Endothelial cell of umbilical vein (primary cell): ENCODE results near the gene PDSS2. TPM values are rescaled to one million over a fixed set of nuclear protein-coding genes. Genes with fewer than 3 reads are reported as not detected.

ENCODE experiments used
- BruUV-seq: library from RNA; stranded (reverse); fragments of 400-500 nt; replicated peaks from 2 replicates; lab custom pipeline; 2021; lab: Mats Ljungman, UMichigan
- CTCF ChIA-PET: fragments of 300-600, 350-600 bp; sonication (Branson Sonifier 250); formaldehyde crosslinking; loops from one replicate; lab custom pipeline; 2021; ENCODE audit warnings: antibody characterized with exemption, inconsistent platforms; lab: Charles Lee
- POLR2A ChIA-PET: fragments of 300-600, 350-600 bp; sonication (Branson Sonifier 250); formaldehyde crosslinking; loops from one replicate; lab custom pipeline; 2021; ENCODE audit warnings: antibody characterized with exemption, inconsistent platforms; lab: Charles Lee
- DNase-seq: peaks from one replicate; pipeline ENCODE4 v3.0.0-alpha.2; 2011; ENCODE audit warnings: low read depth, low spot score
- FAIRE-seq: peaks from 2 replicates; lab custom pipeline; 2011; peaks lifted over from hg19 to GRCh38; lab: Jason Lieb, UNC
- H2AFZ ChIP-seq: 2 replicates; pipeline ENCODE4 v1.6.0; 2012; ENCODE audit warnings: low read depth, low read length, control low read depth, inconsistent platforms
- H3K27ac ChIP-seq: 2 replicates; pipeline ENCODE4 v1.5.1; 2011; ENCODE audit warnings: low read depth, mild to moderate bottlenecking, control low read depth, low read length, moderate library complexity; ENCODE audit not compliant: insufficient read depth
- H3K27me3 ChIP-seq, 2 experiments: 2 replicates each; pipeline versions ENCODE4 v1.6.0 to v1.6.1; 2011; ENCODE audit warnings: low read length in 2 of 2, mixed read lengths in 1 of 2; ENCODE audit not compliant: control insufficient read depth in 2 of 2, insufficient read depth in 2 of 2
- H3K36me3 ChIP-seq, 2 experiments: 2 replicates in 1 of 2; 3 replicates in 1 of 2; pipeline ENCODE4 v1.5.1; 2011; ENCODE audit warnings: low read length in 2 of 2, mild to moderate bottlenecking in 1 of 2, moderate library complexity in 1 of 2; ENCODE audit not compliant: control insufficient read depth in 2 of 2, insufficient read depth in 2 of 2; ENCODE audit errors: extremely low read depth in 1 of 2
- H3K4me1 ChIP-seq: 3 replicates; pipeline ENCODE4 v1.5.1; 2011; ENCODE audit warnings: mild to moderate bottlenecking, low read length; ENCODE audit not compliant: control insufficient read depth, insufficient read depth; ENCODE audit errors: extremely low read depth
- H3K4me2 ChIP-seq: 2 replicates; pipeline ENCODE4 v1.6.1; 2011; ENCODE audit warnings: low read length, control low read depth, mixed read lengths; ENCODE audit not compliant: insufficient read depth
- H3K4me3 ChIP-seq, 3 experiments: fragments of 200-600 bp in 1 of 3; sonication (generic), shearing (Covaris generic) in 1 of 3; replicated peaks in 1 of 3; 2 replicates each; pipeline ENCODE4 v1.5.1; 2011 to 2016; ENCODE audit warnings: control low read depth in 3 of 3, low read length in 3 of 3, mild to moderate bottlenecking in 2 of 3, inconsistent platforms in 1 of 3, low read depth in 1 of 3, moderate library complexity in 1 of 3; ENCODE audit not compliant: insufficient read depth in 1 of 3
- H3K79me2 ChIP-seq: 2 replicates; pipeline ENCODE4 v1.6.0; 2012; ENCODE audit warnings: low read length, inconsistent platforms; ENCODE audit not compliant: control insufficient read depth, insufficient read depth
- H3K9ac ChIP-seq: replicated peaks from 2 replicates; pipeline ENCODE3; 2011; ENCODE audit warnings: low read length, control low read depth; ENCODE audit not compliant: insufficient read depth; ENCODE audit errors: extremely low read depth
- H3K9me1 ChIP-seq: replicated peaks from 3 replicates; pipeline ENCODE4 v1.6.0; 2011; ENCODE audit warnings: mild to moderate bottlenecking, low read length; ENCODE audit not compliant: control insufficient read depth, insufficient read depth; ENCODE audit errors: extremely low read depth
- H3K9me3 ChIP-seq: replicated peaks from 2 replicates; pipeline ENCODE4 v1.5.1; 2012; ENCODE audit warnings: low read length, inconsistent platforms; ENCODE audit not compliant: control insufficient read depth, insufficient read depth
- H4K20me1 ChIP-seq: replicated peaks from 2 replicates; pipeline ENCODE3; 2011; ENCODE audit warnings: mild to moderate bottlenecking, low read length; ENCODE audit not compliant: control insufficient read depth, insufficient read depth; ENCODE audit errors: extremely low read depth
- CTCF ChIP-seq, 2 donors: IDR thresholded peaks; 1 replicate in 1 of 2; 2 replicates in 1 of 2; pipeline ENCODE4 v1.5.1; 2011; ENCODE audit warnings: low read length in 2 of 2, mild to moderate bottlenecking in 2 of 2, moderate library complexity in 2 of 2, control low read depth in 1 of 2, inconsistent platforms in 1 of 2, low read depth in 1 of 2; ENCODE audit not compliant: insufficient read depth in 1 of 2; ENCODE audit errors: extremely low read depth in 1 of 2
- EZH2 ChIP-seq: IDR thresholded peaks from 2 replicates; pipeline ENCODE4 v1.6.1; 2012; ENCODE audit warnings: borderline replicate concordance, low read depth, mild to moderate bottlenecking, moderate library complexity, low read length, inconsistent platforms; ENCODE audit not compliant: severe bottlenecking
- FOS ChIP-seq: IDR thresholded peaks from 2 replicates; pipeline ENCODE4 v1.6.1; 2011; ENCODE audit warnings: mild to moderate bottlenecking, low read length, moderate library complexity, borderline replicate concordance; ENCODE audit not compliant: insufficient read depth
- GATA2 ChIP-seq: IDR thresholded peaks from 2 replicates; pipeline ENCODE4 v1.7.0; 2011; ENCODE audit warnings: low read depth, mild to moderate bottlenecking, moderate library complexity, mixed read lengths, low read length; ENCODE audit not compliant: insufficient read length, insufficient read depth
- JUN ChIP-seq: IDR thresholded peaks from 2 replicates; pipeline ENCODE4 v1.6.1; 2011; ENCODE audit warnings: borderline replicate concordance, low read depth; ENCODE audit not compliant: insufficient read length, insufficient read depth
- MAX ChIP-seq: IDR thresholded peaks from 2 replicates; pipeline ENCODE4 v1.6.1; 2011; ENCODE audit not compliant: insufficient read depth, insufficient read length
- MYC ChIP-seq: IDR thresholded peaks from one replicate; pipeline ENCODE4 v1.6.1; 2011; ENCODE audit warnings: mild to moderate bottlenecking, low read depth, low read length
- POLR2A ChIP-seq: IDR thresholded peaks from 2 replicates; pipeline ENCODE4 v1.6.1; 2012; ENCODE audit warnings: low read depth, mild to moderate bottlenecking, control low read depth, low read length
- POLR2AphosphoS5 ChIP-seq: IDR thresholded peaks from 2 replicates; pipeline ENCODE4 v1.6.1; 2012; ENCODE audit warnings: low read depth, mild to moderate bottlenecking, control low read depth, low read length, moderate library complexity; ENCODE audit not compliant: insufficient read depth
- dilution Hi-C: fragments of 300-500 bp; cut with MboI; formaldehyde crosslinking; loops from one replicate; pipeline ENCODE4 v1.15.0; 2019; ENCODE audit warnings: low sequenced_read_pairs; ENCODE audit not compliant: extremely low pct_ligation_motif_present
- intact Hi-C: fragments of 100-400 bp; cut with micrococcal nuclease; formaldehyde crosslinking; loops from one replicate; pipeline ENCODE4 v1.10.0; 2022
- polyA plus RNA-seq, 4 experiments: library from polyadenylated mRNA; depleted of rRNA in 3 of 4; stranded (reverse) in 3 of 4; unstranded in 1 of 4; fragments of >200 nt; gene quantifications; 2 replicates each; pipeline versions ENCODE4 v1.2.1 to v1.2.3, GENCODE V29; 2011 to 2012; ENCODE audit warnings: missing spikeins in 1 of 4
- total RNA-seq: library from RNA; stranded (reverse); gene quantifications from 2 replicates; pipeline ENCODE4 v1.2.3, GENCODE V29; 2021

Gene PDSS2
- total and polyA plus RNA-seq, 2 donors (not counting 3 experiments of a cell fraction or from before 2014, with no cell fraction given) = 7.6 to 9.3 TPM

GRCh38 chr6:107392069-107392468 is 67.3 kb downstream of the PDSS2 start:
- H4K20me1 ChIP-seq = no peaks in the 10 kb centered on the region
- no peaks in the 10 kb centered on the region for H3K4me1 ChIP-seq
- H3K27me3 ChIP-seq = no peaks in the 10 kb centered on the region
- ChIA-PET CTCF (no interaction called here), POLR2A (no interaction called here)
- DNase-seq (no peak), FAIRE-seq (no peak)
- H3K36me3 ChIP-seq = no peaks in the 10 kb centered on the region
- H3K4me2 ChIP-seq = no peak overlapping the region
- H3K4me3 ChIP-seq = no peak overlapping the region
- H3K9me3 ChIP-seq = no peaks in the 10 kb centered on the region
- no peak overlapping the region for H2AFZ ChIP-seq
- H3K9ac ChIP-seq = no peak overlapping the region
- BruUV-seq = no TSS peak
- intact Hi-C loops (no loop called here), dilution Hi-C loops (no loop called here)
- no peak overlapping the region for H3K27ac ChIP-seq
- TF ChIP-seq POLR2AphosphoS5 (no peak), EZH2 (no peak), POLR2A (no peak), MYC (no peak), FOS (no peak), GATA2 (no peak), MAX (no peak), CTCF (IDR thresholded peaks at IDR 0.05; ENCODE audit: extremely low read depth in 1 of 2, insufficient read depth in 1 of 2, low read depth in 1 of 2, low read length in 2 of 2) (no peak), JUN (no peak)
- no peaks in the 10 kb centered on the region for H3K9me1 ChIP-seq
- H3K79me2 ChIP-seq = no peaks in the 10 kb centered on the region
